GM19463 (cell line): ENCODE results near the gene PLEKHG4B.
"Not testable (repeated sequence)": the region's sequence is repeated elsewhere in the genome, so short reads cannot be mapped to it uniquely, and the experiment has no call there.

ENCODE experiments used
- ATAC-seq: cut with Tn5 transposase; IDR thresholded peaks from one replicate; pipeline ENCODE4 v1.9.1; 2021; ENCODE audit warnings: mild to moderate bottlenecking, moderate library complexity; ENCODE audit not compliant: unreplicated experiment

The PLEKHG4B gene

GRCh38 chr5:154826-155225 lies 62.9 kb downstream of the PLEKHG4B start:
- ATAC-seq = no peak

- no peak for ATAC-seq
Measured at GRCh38 chr5:155651-156410, 63.9 kb downstream of the PLEKHG4B start.

GRCh38 chr5:156411-157072 lies 64.6 kb downstream of the PLEKHG4B start:
- ATAC-seq = no peak

GRCh38 chr5:157126-157715 lies 65.3 kb downstream of the PLEKHG4B start:
- no peak for ATAC-seq

GRCh38 chr5:157801-158200 lies 65.8 kb downstream of the PLEKHG4B start:
- no peak for ATAC-seq

GRCh38 chr5:158807-159447 lies 67.0 kb downstream of the PLEKHG4B start:
- ATAC-seq = no peak

DNA sequence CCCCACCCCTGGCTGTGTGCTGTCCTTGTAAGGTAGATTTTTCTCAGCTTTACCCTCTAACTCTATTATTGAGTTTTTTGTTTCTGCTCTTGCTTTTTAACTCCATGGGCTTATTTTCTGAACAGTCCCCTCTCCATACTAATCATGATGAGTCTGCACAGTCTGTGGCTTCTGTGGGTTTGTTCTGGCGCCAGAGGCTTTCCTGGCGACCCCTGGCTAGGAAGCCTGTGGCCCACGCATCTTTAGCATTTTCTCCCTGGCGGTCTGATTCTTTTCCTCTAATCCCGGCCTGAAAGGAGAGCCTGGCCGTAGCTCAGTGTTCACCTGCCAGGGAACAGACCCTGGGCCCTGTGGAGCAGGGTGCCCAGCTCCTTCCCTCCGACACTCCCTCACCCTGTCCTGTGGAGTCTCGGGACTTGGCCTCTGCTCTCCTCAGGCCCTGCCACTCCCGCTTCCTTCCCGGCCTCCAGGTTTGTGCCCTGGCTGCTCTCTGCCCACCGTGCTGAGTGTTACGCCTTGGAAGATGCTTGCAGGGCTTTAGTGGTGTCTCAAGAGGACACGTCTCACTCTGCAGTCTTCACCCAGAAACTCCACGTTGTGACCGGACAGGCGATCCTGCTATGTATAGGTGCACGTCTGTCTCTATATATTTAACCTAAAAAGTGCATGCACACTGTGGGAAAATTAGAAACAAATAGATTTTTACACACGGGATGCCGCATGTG lies 67.6 kb downstream of the PLEKHG4B start:
- no peak for ATAC-seq

- no peak for ATAC-seq
Measured at GRCh38 chr5:160173-160510, 68.2 kb downstream of the PLEKHG4B start.

DNA sequence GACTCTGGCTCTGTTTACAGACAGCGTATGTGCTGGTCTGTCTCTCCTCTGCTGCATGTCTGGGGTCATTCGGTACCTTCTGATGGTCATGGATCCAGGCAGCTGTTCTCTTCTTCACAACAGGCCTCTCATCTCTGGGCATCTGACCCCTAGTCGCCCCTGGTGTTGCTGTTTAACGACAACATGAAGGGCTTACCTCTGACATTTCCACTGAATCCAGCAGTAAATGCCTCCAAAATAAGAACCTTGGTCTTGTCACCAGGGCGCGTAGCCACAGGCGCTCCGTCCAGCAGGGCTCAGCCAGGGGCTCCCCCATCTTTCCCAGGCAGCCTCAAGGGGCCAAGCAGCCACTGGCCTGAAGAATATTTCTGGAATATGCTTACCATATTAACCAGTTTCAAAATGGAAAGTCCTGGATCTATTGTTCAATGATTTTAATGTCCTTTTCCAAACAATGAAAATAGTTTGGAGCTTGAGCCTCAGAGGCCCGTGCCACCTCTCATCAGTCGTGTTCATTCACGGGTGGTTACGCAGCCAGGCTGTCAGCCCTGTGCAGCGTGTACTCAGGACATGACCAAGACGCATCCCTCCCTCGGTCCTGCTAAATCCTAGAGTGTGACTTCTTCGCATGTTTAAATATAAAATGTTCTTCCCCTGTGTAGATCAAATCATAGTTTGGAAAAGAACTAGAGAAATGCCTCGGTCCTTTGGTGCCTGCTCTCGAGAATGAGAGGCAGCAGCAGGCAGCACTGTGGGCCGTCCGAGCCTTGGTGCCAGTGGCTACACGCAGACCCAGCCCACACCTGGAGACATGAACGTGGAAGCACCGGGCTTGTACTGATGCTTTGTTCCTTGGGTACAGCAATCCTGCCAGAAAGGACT lies 69.2 kb downstream of the PLEKHG4B start:
- ATAC-seq = no peak

DNA sequence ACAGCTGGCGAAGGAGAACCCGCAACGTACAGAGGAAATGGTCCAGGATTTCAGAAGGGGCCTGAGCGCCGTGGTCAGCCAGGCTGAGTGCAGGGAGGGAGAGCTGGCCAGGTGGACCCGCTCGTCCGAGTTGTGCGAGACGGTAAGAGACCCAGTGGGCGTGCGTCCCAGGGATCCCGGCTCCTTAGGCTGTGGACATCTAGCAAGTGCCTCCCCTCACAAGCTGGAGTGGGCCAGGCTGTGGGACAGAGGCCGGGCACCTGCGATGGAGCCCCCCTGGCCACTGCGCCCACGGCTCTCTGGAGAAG lies 69.8 kb downstream of the PLEKHG4B start:
- ATAC-seq = no peak

- ATAC-seq = no peak
Measured at GRCh38 chr5:162190-162564, 70.2 kb downstream of the PLEKHG4B start.

- ATAC-seq = no peak
Measured at GRCh38 chr5:162565-163337, 70.8 kb downstream of the PLEKHG4B start.

- ATAC-seq = no peak
Measured at GRCh38 chr5:163338-163620, 71.3 kb downstream of the PLEKHG4B start.

DNA sequence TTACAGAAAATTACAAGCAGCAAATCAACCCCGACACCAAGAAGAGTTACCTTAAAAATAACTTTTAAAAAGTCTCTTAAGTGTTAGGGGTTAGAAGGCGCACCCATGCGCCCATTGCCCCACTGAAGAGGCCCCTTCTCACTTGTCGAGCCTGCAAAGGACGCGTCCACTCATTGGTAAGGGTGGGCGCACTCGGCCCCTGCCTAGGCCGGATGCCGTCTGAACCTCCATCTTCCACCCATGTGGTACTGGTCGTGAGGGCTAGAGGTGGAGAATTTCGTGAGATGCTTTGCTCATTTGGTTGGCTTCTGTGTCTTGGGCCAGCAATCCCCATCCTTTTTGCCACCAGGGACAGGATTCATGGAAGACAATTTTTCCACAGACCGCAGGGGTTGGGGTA lies 71.9 kb downstream of the PLEKHG4B start:
- ATAC-seq = no peak

DNA sequence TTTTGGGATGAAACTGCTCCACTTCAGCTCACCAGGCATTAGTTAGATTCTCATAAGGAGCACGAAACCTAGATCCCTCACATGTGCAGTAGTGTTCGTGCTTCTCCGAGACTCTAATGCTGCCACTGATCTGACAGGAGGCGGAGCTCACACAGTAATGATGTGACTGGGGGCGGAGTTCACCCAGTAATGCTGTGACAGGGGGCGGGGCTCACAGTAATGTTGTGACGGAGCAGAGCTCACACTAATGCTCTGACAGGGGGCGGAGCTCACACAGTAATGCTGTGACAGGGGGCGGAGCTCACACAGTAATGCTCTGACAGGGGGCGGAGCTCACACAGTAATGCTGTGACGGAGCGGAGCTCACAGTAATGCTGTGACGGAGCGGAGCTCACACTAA lies 72.3 kb downstream of the PLEKHG4B start:
- no peak for ATAC-seq

GRCh38 chr5:164783-165182 lies 72.8 kb downstream of the PLEKHG4B start:
- not testable (repeated sequence) for ATAC-seq

DNA sequence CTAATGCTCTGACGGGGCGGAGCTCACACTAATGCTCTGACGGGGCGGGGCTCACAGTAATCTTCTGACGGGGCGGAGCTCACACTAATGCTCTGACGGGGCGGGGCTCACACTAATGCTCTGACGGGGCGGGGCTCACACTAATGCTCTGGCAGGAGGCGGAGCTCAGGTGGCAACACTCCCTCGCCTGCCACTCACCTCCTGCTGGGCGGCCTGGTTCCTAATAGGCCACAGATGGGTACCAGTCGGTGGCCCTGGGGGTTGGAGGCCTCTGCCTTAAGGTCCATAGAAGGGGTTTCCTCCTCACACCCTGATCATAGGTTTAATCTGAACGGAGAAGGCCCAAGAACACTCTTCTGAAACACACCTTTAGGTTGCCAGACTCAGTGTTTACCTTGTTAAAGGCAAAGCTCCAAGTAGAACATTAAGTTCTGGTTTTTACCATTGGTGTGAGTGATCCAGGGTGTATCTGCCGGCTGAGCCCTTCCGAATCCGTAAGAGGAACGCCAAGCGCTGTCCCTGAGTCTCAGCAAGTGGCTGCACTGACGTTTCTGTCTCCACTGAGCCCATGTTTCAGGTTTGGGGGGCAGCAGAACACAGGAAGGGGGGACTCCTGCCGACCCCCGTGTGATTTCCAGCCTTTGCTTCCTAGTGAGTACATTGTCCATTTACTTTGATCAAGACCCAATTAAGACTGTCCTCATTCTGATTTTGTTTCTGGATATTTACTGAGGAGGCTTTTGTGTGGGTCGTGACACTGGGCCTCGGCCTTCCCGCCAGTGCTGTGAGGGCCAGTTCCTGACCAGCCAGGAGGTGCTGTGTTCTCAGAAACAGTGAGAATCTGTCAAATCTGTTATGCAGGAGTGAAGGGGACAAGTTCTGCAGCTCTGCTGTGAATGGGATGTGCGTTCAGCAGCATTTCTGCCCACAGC lies 74.7 kb downstream of the PLEKHG4B start:
- no peak for ATAC-seq

DNA sequence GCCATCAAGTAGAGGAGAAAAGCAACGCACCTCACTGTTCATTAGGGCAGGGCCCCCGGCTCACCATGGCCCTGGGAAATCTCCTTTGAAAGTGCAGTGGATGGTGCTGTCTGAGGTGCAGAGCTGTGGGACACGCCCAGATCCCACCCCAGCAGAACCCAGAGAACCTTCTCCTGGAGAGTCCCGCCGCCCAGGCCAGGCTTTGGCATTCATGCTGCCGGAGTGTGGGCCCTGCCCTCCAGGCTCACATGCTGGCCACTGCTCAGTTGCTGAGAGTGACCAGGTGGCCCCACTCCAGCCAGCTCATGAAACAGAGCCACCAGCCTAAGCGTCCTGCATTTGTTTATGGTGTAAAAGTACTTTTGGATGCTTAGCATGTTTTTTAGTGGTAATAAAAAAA lies 75.5 kb downstream of the PLEKHG4B start:
- no peak for ATAC-seq
